IMR-90 (cell line): ENCODE results near the gene CD274. TPM values are rescaled to one million over a fixed set of nuclear protein-coding genes. Genes with fewer than 3 reads are reported as not detected.

Experiments
- ATAC-seq: fragments of 200-7000 bp; cut with Tn5 transposase; 2 replicates; pipeline ENCODE4 v1.9.1; 2020; ENCODE audit warnings: low read depth, mild to moderate bottlenecking, moderate library complexity
- BruUV-seq: library from RNA; stranded (reverse); fragments of 400-500 nt; replicated peaks from 2 replicates; lab custom pipeline; 2021; lab: Mats Ljungman, UMichigan
- CTCF ChIA-PET: fragments of 300-600 bp; formaldehyde crosslinking; extraction: SDS; loops from one replicate; lab custom pipeline; 2021; ENCODE audit warnings: antibody characterized with exemption; lab: Yijun Ruan, JAX
- POLR2A ChIA-PET: fragments of 300-600 bp; sonication (Branson Sonifier 250); formaldehyde crosslinking; loops from one replicate; lab custom pipeline; 2022; ENCODE audit warnings: antibody characterized with exemption; ENCODE audit not compliant: unreplicated experiment; lab: Charles Lee
- DNase-seq: peaks from one replicate; pipeline ENCODE4 v3.0.0; 2013
- H2AFZ ChIP-seq: replicated peaks from 2 replicates; pipeline ENCODE3; 2013; ENCODE audit warnings: low read length, mild to moderate bottlenecking; ENCODE audit not compliant: poor library complexity
- H2AK5ac ChIP-seq: 2 replicates; pipeline ENCODE4 v1.6.1; 2013; ENCODE audit warnings: low read depth, low read length, inconsistent platforms
- H2AK9ac ChIP-seq: replicated peaks from 2 replicates; pipeline ENCODE3; 2013; ENCODE audit warnings: mild to moderate bottlenecking, low read depth, low read length, moderate library complexity; ENCODE audit not compliant: poor library complexity
- H2BK120ac ChIP-seq: 2 replicates; pipeline ENCODE4 v1.6.1; 2013; ENCODE audit warnings: low read depth, low read length, inconsistent platforms
- H2BK15ac ChIP-seq: 3 replicates; pipeline ENCODE4 v1.6.1; 2013; ENCODE audit warnings: low read depth, low read length, inconsistent platforms
- H2BK20ac ChIP-seq: 2 replicates; pipeline ENCODE4 v1.6.1; 2013; ENCODE audit warnings: low read depth, mild to moderate bottlenecking, inconsistent platforms, low read length, moderate library complexity
- H2BK5ac ChIP-seq: 2 replicates; pipeline ENCODE4 v1.6.1; 2013; ENCODE audit warnings: mild to moderate bottlenecking, low read depth, low read length, inconsistent platforms; ENCODE audit not compliant: poor library complexity, severe bottlenecking
- H3K14ac ChIP-seq: replicated peaks from 2 replicates; pipeline ENCODE4 v1.6.1; 2013; ENCODE audit warnings: low read depth, low read length, inconsistent platforms
- H3K18ac ChIP-seq: 2 replicates; pipeline ENCODE4 v1.6.1; 2013; ENCODE audit warnings: low read depth, low read length, control low read depth
- H3K23ac ChIP-seq: 2 replicates; pipeline ENCODE4 v1.6.1; 2013; ENCODE audit warnings: low read depth, low read length, inconsistent platforms
- H3K27ac ChIP-seq: 2 replicates; pipeline ENCODE4 v1.5.1; 2013; ENCODE audit warnings: mild to moderate bottlenecking, control low read depth, low read length; ENCODE audit not compliant: insufficient read depth
- H3K27me3 ChIP-seq: 2 replicates; pipeline ENCODE4 v1.6.1; 2013; ENCODE audit warnings: low read length; ENCODE audit not compliant: control insufficient read depth, insufficient read depth
- H3K36me3 ChIP-seq: 2 replicates; pipeline ENCODE4 v1.6.1; 2013; ENCODE audit warnings: low read length, mixed read lengths; ENCODE audit not compliant: control insufficient read depth, insufficient read depth
- H3K4ac ChIP-seq: 2 replicates; pipeline ENCODE4 v1.6.1; 2013; ENCODE audit warnings: low read depth, low read length, inconsistent platforms
- H3K4me1 ChIP-seq: 2 replicates; pipeline ENCODE4 v1.6.1; 2013; ENCODE audit warnings: low read length, mixed read lengths; ENCODE audit not compliant: control insufficient read depth, insufficient read depth
- H3K4me2 ChIP-seq: 2 replicates; pipeline ENCODE4 v1.6.1; 2013; ENCODE audit warnings: low read depth, mild to moderate bottlenecking, control low read depth, low read length, moderate library complexity
- H3K4me3 ChIP-seq: 2 replicates; pipeline ENCODE4 v1.5.1; 2013; ENCODE audit warnings: low read depth, mild to moderate bottlenecking, control low read depth, low read length, moderate library complexity; ENCODE audit not compliant: insufficient read depth
- H3K56ac ChIP-seq: 2 replicates; pipeline ENCODE4 v1.6.1; 2013; ENCODE audit warnings: low read length, inconsistent platforms; ENCODE audit not compliant: insufficient read depth; ENCODE audit errors: extremely low read depth
- H3K79me1 ChIP-seq, 2 experiments: 2 replicates each; pipeline ENCODE4 v1.6.1; 2013; ENCODE audit warnings: low read length in 2 of 2, inconsistent platforms in 1 of 2, low read depth in 1 of 2
- H3K9ac ChIP-seq: 2 replicates; pipeline ENCODE4 v1.6.1; 2013; ENCODE audit warnings: low read depth, low read length, control low read depth
- H3K9me1 ChIP-seq: 2 replicates; pipeline ENCODE4 v1.6.1; 2013; ENCODE audit warnings: low read length, inconsistent platforms; ENCODE audit not compliant: insufficient read depth
- H3K9me3 ChIP-seq: 2 replicates; pipeline ENCODE4 v1.6.1; 2013; ENCODE audit warnings: low read length; ENCODE audit not compliant: control insufficient read depth, insufficient read depth
- H4K20me1 ChIP-seq: 2 replicates; pipeline ENCODE4 v1.6.1; 2013; ENCODE audit warnings: low read length, inconsistent platforms; ENCODE audit not compliant: insufficient read depth
- H4K5ac ChIP-seq: 2 replicates; pipeline ENCODE4 v1.6.1; 2013; ENCODE audit warnings: mild to moderate bottlenecking, low read depth, low read length, control low read depth
- H4K8ac ChIP-seq, 2 experiments: 2 replicates each; pipeline ENCODE4 v1.6.1; 2013; ENCODE audit warnings: low read depth in 2 of 2, low read length in 2 of 2, control low read depth in 1 of 2, inconsistent platforms in 1 of 2
- H4K91ac ChIP-seq: 2 replicates; pipeline ENCODE4 v1.6.1; 2013; ENCODE audit warnings: low read depth, low read length, inconsistent platforms; ENCODE audit not compliant: insufficient read depth
- BHLHE40 ChIP-seq: fragments of 150-350 bp; IDR thresholded peaks from 2 replicates; pipeline ENCODE4 v1.6.1; 2016; ENCODE audit warnings: mild to moderate bottlenecking, low read depth, low read length
- CEBPB ChIP-seq: IDR thresholded peaks from 2 replicates; pipeline ENCODE4 v1.6.1; 2012; ENCODE audit warnings: low read depth, low read length, improper control_type of control experiment
- CHD1 ChIP-seq: IDR thresholded peaks from 2 replicates; pipeline ENCODE4 v1.6.1; 2012; ENCODE audit warnings: low read depth, low read length, improper control_type of control experiment
- CTCF ChIP-seq: conservative IDR thresholded peaks from 2 replicates; pipeline ENCODE4 v1.5.1; 2012; ENCODE audit warnings: mild to moderate bottlenecking, low read depth, low read length, improper control_type of control experiment
- ELK1 ChIP-seq: fragments of 150-350 bp; IDR thresholded peaks from 2 replicates; pipeline ENCODE4 v1.6.1; 2016; ENCODE audit warnings: low read depth, mild to moderate bottlenecking, low read length, moderate library complexity, borderline replicate concordance
- FOS ChIP-seq: fragments of 150-350 bp; IDR thresholded peaks from 2 replicates; pipeline ENCODE4 v1.6.1; 2016; ENCODE audit warnings: low read depth, low read length
- NFE2L2 ChIP-seq: fragments of 150-350 bp; IDR thresholded peaks from 2 replicates; pipeline ENCODE4 v1.6.1; 2016; ENCODE audit warnings: low read depth, mild to moderate bottlenecking, low read length
- RAD21 ChIP-seq: IDR thresholded peaks from 2 replicates; pipeline ENCODE4 v1.6.1; 2012; ENCODE audit warnings: low read length, improper control_type of control experiment
- RCOR1 ChIP-seq: IDR thresholded peaks from 2 replicates; pipeline ENCODE4 v1.6.1; 2012; ENCODE audit warnings: mild to moderate bottlenecking, low read length, improper control_type of control experiment; ENCODE audit not compliant: insufficient replicate concordance
- SMC3 ChIP-seq: fragments of 150-350 bp; IDR thresholded peaks from 2 replicates; pipeline ENCODE4 v1.6.1; 2016; ENCODE audit warnings: low read depth, mild to moderate bottlenecking, antibody characterized with exemption, low read length, moderate library complexity
- USF2 ChIP-seq: fragments of 150-350 bp; IDR thresholded peaks from 2 replicates; pipeline ENCODE4 v1.6.1; 2017; ENCODE audit warnings: mild to moderate bottlenecking, antibody characterized with exemption, low read length, low read depth
- WGBS, 2 experiments: methylation state at CpG; one replicate each; pipeline versions ENCODE4 v1.1.5 to v1.1.7; 2013; ENCODE audit warnings: missing lambda C conversion rate in 2 of 2; ENCODE audit not compliant: insufficient read length in 1 of 2; ENCODE audit errors: extremely low coverage in 2 of 2; 5-methylcytosine and 5-hydroxymethylcytosine counted together
- dilution Hi-C: fragments of 300-500 bp; cut with HindIII; formaldehyde crosslinking; loops from one replicate; pipeline ENCODE4 v1.14.3; 2018; ENCODE audit warnings: low sequenced_read_pairs; ENCODE audit not compliant: unreplicated experiment
- in situ Hi-C: fragments of 300-500 bp; cut with MboI; formaldehyde crosslinking; loops from 3 replicates; pipeline ENCODE4 v1.14.3; 2019; ENCODE audit warnings: low sequenced_read_pairs, inconsistent platforms, mixed read lengths
- intact Hi-C: fragments of 100-400 bp; cut with micrococcal nuclease; formaldehyde crosslinking; loops from 2 replicates; pipeline ENCODE4 v1.10.0; 2022
- polyA plus RNA-seq, 3 experiments: library from polyadenylated mRNA; depleted of rRNA; stranded (reverse); fragments of >200 nt; gene quantifications; 2 replicates each; pipeline ENCODE4 v1.2.3, GENCODE V29; 2012; ENCODE audit warnings: low replicate concordance in 1 of 3
- total RNA-seq: library from RNA; depleted of rRNA; stranded (reverse); fragments of >200 nt; gene quantifications from 2 replicates; pipeline ENCODE4 v1.2.3, GENCODE V29; 2012

The CD274 gene
- total and polyA plus RNA-seq, 2 of the 4 experiments (the other 2 are of a cell fraction), result 17.4 to 19.4 TPM

GRCh38 chr9:5485378-5486085 is 35.2 kb downstream of the CD274 start:
- Histone ChIP-seq H3K4me1 (peaks cover 2% of the 10 kb centered on the region), H3K27ac (no peak overlapping the region), H2AK9ac (no peak overlapping the region), H2BK20ac (no peak overlapping the region), H3K4me3 (no peak overlapping the region), H3K9me1 (peaks cover 3% of the 10 kb centered on the region; the same call in 1 of the 2 replicates), H2BK120ac (no peak overlapping the region), H3K79me1 (no peaks in the 10 kb centered on the region), H2AFZ (no peak overlapping the region), H2AK5ac (no peak overlapping the region), H2BK15ac (no peak overlapping the region; the same call in 2 of the 3 replicates), H3K27me3 (no peaks in the 10 kb centered on the region), H3K4ac (no peak overlapping the region), H4K5ac (no peak overlapping the region), H3K56ac (no peak overlapping the region), H3K36me3 (no peaks in the 10 kb centered on the region), H3K4me2 (no peak overlapping the region), H4K91ac (no peak overlapping the region), H3K18ac (no peak overlapping the region), H3K23ac (no peak overlapping the region), H4K8ac (no peak overlapping the region), H3K9ac (no peak overlapping the region), H4K20me1 (no peaks in the 10 kb centered on the region), H3K14ac (no peak overlapping the region), H3K9me3 (no peaks in the 10 kb centered on the region), H2BK5ac (no peak overlapping the region)
- POLR2A ChIA-PET, result no interaction called here
- dilution Hi-C loops, result no loop called here
- DNase-seq, result no peak
- WGBS, 2 experiments, result no CpG with 5 or more reads among the region's 5 CpGs
- no peak for ATAC-seq
- in situ Hi-C loops, result no loop called here
- no TSS peak for BruUV-seq
- CTCF ChIA-PET, result interaction anchor here (0.6 kb wide), 1 partner anchor 11 kb away, joined by 3 read pairs; no protein-coding TSS in a partner anchor
- no peak for TF ChIP-seq NFE2L2
- no peak for TF ChIP-seq CHD1
- TF ChIP-seq USF2, result no peak
- no peak for TF ChIP-seq RAD21
- TF ChIP-seq SMC3, result no peak
- no peak for TF ChIP-seq CTCF
- no peak for TF ChIP-seq ELK1
- TF ChIP-seq FOS, result no peak
- no peak for TF ChIP-seq CEBPB
- no peak for TF ChIP-seq BHLHE40
- no peak for TF ChIP-seq RCOR1
- intact Hi-C loops, result no loop called here
